H1 (cell line): ENCODE measurements around the gene KLF7. TPM values are rescaled to one million over a fixed set of nuclear protein-coding genes. Genes with fewer than 3 reads are reported as not detected.
A peak's percentile ranks its signal among the peaks of the same experiment; 100 is the strongest.

Experiments used
- CTCF ChIA-PET: fragments of 300-600 bp; sonication (Branson Sonifier 250); formaldehyde crosslinking; loops from one replicate; lab custom pipeline; 2021; ENCODE audit not compliant: partially characterized antibody; lab: Charles Lee
- POLR2A ChIA-PET: fragments of 300-600 bp; sonication (Branson Sonifier 250); formaldehyde crosslinking; loops from one replicate; lab custom pipeline; 2021; ENCODE audit warnings: inconsistent platforms; ENCODE audit not compliant: partially characterized antibody; lab: Charles Lee
- DNase-seq, 2 experiments: peaks; one replicate each; pipeline versions ENCODE4 v3.0.0 to v3.0.0-alpha.2; 2010 to 2022; ENCODE audit warnings: low spot score in 2 of 2, low read depth in 1 of 2, mixed read lengths in 1 of 2
- FAIRE-seq: peaks from 2 replicates; lab custom pipeline; 2011; peaks lifted over from hg19 to GRCh38; lab: Jason Lieb, UNC
- H2AFZ ChIP-seq: 2 replicates; pipeline ENCODE4 v1.8.1; 2012; ENCODE audit warnings: low read length, inconsistent platforms
- H2AK5ac ChIP-seq: 2 replicates; pipeline ENCODE4 v1.6.1; 2013; ENCODE audit warnings: low read depth, low read length
- H2BK120ac ChIP-seq: replicated peaks from 2 replicates; pipeline ENCODE3; 2013; ENCODE audit warnings: low read depth, low read length, inconsistent platforms
- H2BK12ac ChIP-seq: 2 replicates; pipeline ENCODE4 v1.6.1; 2013; ENCODE audit warnings: low read depth, low read length
- H2BK15ac ChIP-seq: 2 replicates; pipeline ENCODE4 v1.6.1; 2013; ENCODE audit warnings: low read length
- H2BK20ac ChIP-seq: 2 replicates; pipeline ENCODE4 v1.6.1; 2013; ENCODE audit warnings: low read length
- H2BK5ac ChIP-seq: 2 replicates; pipeline ENCODE4 v1.6.1; 2013; ENCODE audit warnings: low read depth, low read length
- H3K14ac ChIP-seq: 2 replicates; pipeline ENCODE4 v1.6.1; 2013; ENCODE audit warnings: inconsistent platforms; ENCODE audit not compliant: insufficient read length
- H3K18ac ChIP-seq: 2 replicates; pipeline ENCODE4 v1.6.1; 2013; ENCODE audit warnings: low read length; ENCODE audit errors: extremely low read depth
- H3K23ac ChIP-seq: 2 replicates; pipeline ENCODE4 v1.6.1; 2013; ENCODE audit warnings: inconsistent platforms; ENCODE audit not compliant: insufficient read length
- H3K23me2 ChIP-seq: 2 replicates; pipeline ENCODE4 v1.6.1; 2013; ENCODE audit warnings: low read depth, low read length
- H3K27ac ChIP-seq: 2 replicates; pipeline ENCODE4 v1.6.1; 2011; ENCODE audit warnings: low read depth, low read length, inconsistent platforms
- H3K27me3 ChIP-seq, 4 experiments: replicated peaks in 1 of 4; 1 replicate in 1 of 4; 2 replicates in 3 of 4; pipeline versions ENCODE4 v1.6.1 to v1.8.1; 2011 to 2013; ENCODE audit warnings: low read length in 3 of 4, mild to moderate bottlenecking in 3 of 4, inconsistent platforms in 2 of 4, mixed read lengths in 2 of 4, moderate library complexity in 1 of 4; ENCODE audit not compliant: control insufficient read depth in 3 of 4, insufficient read depth in 3 of 4; ENCODE audit errors: extremely low read depth in 1 of 4
- H3K36me3 ChIP-seq, 4 experiments: 2 replicates each; pipeline versions ENCODE4 v1.6.1 to v1.8.1; 2011 to 2013; ENCODE audit warnings: mild to moderate bottlenecking in 4 of 4, low read length in 3 of 4, moderate library complexity in 2 of 4, control low read depth in 1 of 4, inconsistent platforms in 1 of 4; ENCODE audit not compliant: insufficient read depth in 4 of 4, control insufficient read depth in 2 of 4
- H3K4ac ChIP-seq: replicated peaks from 2 replicates; pipeline ENCODE3; 2013; ENCODE audit warnings: low read length, low read depth, mixed read lengths, inconsistent platforms; ENCODE audit not compliant: insufficient read length
- H3K4me1 ChIP-seq, 4 experiments: replicated peaks in 1 of 4; 1 replicate in 1 of 4; 2 replicates in 3 of 4; pipeline versions ENCODE4 v1.6.1 to v1.8.1; 2011 to 2013; ENCODE audit warnings: low read length in 3 of 4, inconsistent platforms in 2 of 4, mixed read lengths in 1 of 4; ENCODE audit not compliant: insufficient read depth in 4 of 4, control insufficient read depth in 3 of 4
- H3K4me2 ChIP-seq, 2 experiments: 2 replicates each; pipeline versions ENCODE4 v1.6.1 to v1.8.1; 2011 to 2013; ENCODE audit warnings: low read depth in 2 of 2, low read length in 2 of 2, control low read depth in 1 of 2, inconsistent platforms in 1 of 2, mild to moderate bottlenecking in 1 of 2; ENCODE audit not compliant: insufficient read depth in 1 of 2
- H3K4me3 ChIP-seq, 4 experiments: fragments of 200-600, 300-600 bp in 1 of 4; sonication (generic), shearing (Covaris generic), sonication (Bioruptor Twin) in 1 of 4; 2 replicates each; pipeline versions ENCODE4 v1.5.1 to v1.8.1; 2011 to 2016; ENCODE audit warnings: low read length in 4 of 4, low read depth in 3 of 4, control low read depth in 2 of 4, inconsistent platforms in 2 of 4, mild to moderate bottlenecking in 2 of 4, mixed read lengths in 1 of 4, moderate library complexity in 1 of 4; ENCODE audit not compliant: insufficient read depth in 2 of 4; ENCODE audit errors: extremely low read depth in 1 of 4
- H3K56ac ChIP-seq: replicated peaks from 2 replicates; pipeline ENCODE3; 2013; ENCODE audit warnings: low read depth, mild to moderate bottlenecking, mixed read lengths, low read length, inconsistent platforms; ENCODE audit not compliant: insufficient read length
- H3K79me1 ChIP-seq: 2 replicates; pipeline ENCODE4 v1.6.1; 2013; ENCODE audit warnings: low read depth, low read length, control low read depth
- H3K79me2 ChIP-seq, 2 experiments: 2 replicates each; pipeline versions ENCODE4 v1.6.1 to v1.8.1; 2012 to 2013; ENCODE audit warnings: low read length in 2 of 2, mild to moderate bottlenecking in 2 of 2, inconsistent platforms in 1 of 2; ENCODE audit not compliant: insufficient read depth in 2 of 2, control insufficient read depth in 1 of 2
- H3K9ac ChIP-seq, 4 experiments: replicated peaks in 1 of 4; 1 replicate in 1 of 4; 2 replicates in 3 of 4; pipeline versions ENCODE4 v1.6.1 to v1.8.1; 2011 to 2013; ENCODE audit warnings: low read depth in 3 of 4, low read length in 3 of 4, control low read depth in 2 of 4, mild to moderate bottlenecking in 2 of 4, moderate library complexity in 2 of 4, inconsistent platforms in 1 of 4; ENCODE audit errors: extremely low read depth in 1 of 4
- H3K9me3 ChIP-seq, 2 experiments: 2 replicates each; pipeline versions ENCODE4 v1.6.1 to v1.8.1; 2012 to 2013; ENCODE audit warnings: mild to moderate bottlenecking in 2 of 2, moderate library complexity in 2 of 2, control low read depth in 1 of 2, inconsistent platforms in 1 of 2, low read depth in 1 of 2, low read length in 1 of 2, mixed read lengths in 1 of 2; ENCODE audit not compliant: insufficient read depth in 2 of 2
- H4K20me1 ChIP-seq, 2 experiments: replicated peaks in 1 of 2; 2 replicates each; pipeline versions ENCODE3 to v1.8.1; 2011 to 2013; ENCODE audit warnings: inconsistent platforms in 2 of 2, low read length in 2 of 2, mild to moderate bottlenecking in 1 of 2; ENCODE audit not compliant: insufficient read depth in 2 of 2, control insufficient read depth in 1 of 2
- H4K5ac ChIP-seq: 2 replicates; pipeline ENCODE4 v1.6.1; 2013; ENCODE audit warnings: low read length, low read depth, mixed read lengths, inconsistent platforms; ENCODE audit not compliant: insufficient read length
- H4K8ac ChIP-seq: 2 replicates; pipeline ENCODE4 v1.8.0; 2013; ENCODE audit warnings: mild to moderate bottlenecking, moderate library complexity, low read length, inconsistent platforms; ENCODE audit not compliant: insufficient read depth; ENCODE audit errors: extremely low read depth
- H4K91ac ChIP-seq: replicated peaks from 2 replicates; pipeline ENCODE3; 2013; ENCODE audit warnings: low read length, mixed read lengths, inconsistent platforms; ENCODE audit not compliant: insufficient read length
- BACH1 ChIP-seq: IDR thresholded peaks from 2 replicates; pipeline ENCODE4 v1.6.1; 2012; ENCODE audit warnings: low read length, improper control_type of control experiment
- CBX5 ChIP-seq: fragments of 300-800, 300-1000 bp; sonication (generic); IDR thresholded peaks from 2 replicates; pipeline ENCODE4 v1.7.1; 2016; ENCODE audit warnings: antibody characterized with exemption, low read length, low read depth
- CBX8 ChIP-seq: fragments of 300-800, 300-1000 bp; sonication (generic); IDR thresholded peaks from 2 replicates; pipeline ENCODE4 v1.7.1; 2016; ENCODE audit warnings: low read depth, low read length, borderline replicate concordance
- EZH2 ChIP-seq: fragments of 200-600 bp; sonication (generic); IDR thresholded peaks from 2 replicates; pipeline ENCODE4 v1.7.1; 2012; ENCODE audit warnings: low read depth, mild to moderate bottlenecking, moderate library complexity, low read length, inconsistent platforms; ENCODE audit not compliant: severe bottlenecking
- FOSL1 ChIP-seq: IDR thresholded peaks from 2 replicates; pipeline ENCODE4 v1.6.1; 2011; ENCODE audit warnings: mild to moderate bottlenecking, low read depth, low read length, moderate library complexity; ENCODE audit not compliant: insufficient read depth
- GTF2F1 ChIP-seq: IDR thresholded peaks from 2 replicates; pipeline ENCODE4 v1.6.1; 2012; ENCODE audit warnings: low read depth, low read length, improper control_type of control experiment, borderline replicate concordance
- KDM5A ChIP-seq: fragments of 200-600 bp; IDR thresholded peaks from 2 replicates; pipeline ENCODE4 v1.7.1; 2012; ENCODE audit warnings: mild to moderate bottlenecking, low read length, inconsistent platforms, mixed read lengths
- MAFK ChIP-seq: IDR thresholded peaks from 2 replicates; pipeline ENCODE4 v1.6.1; 2012; ENCODE audit warnings: low read depth, mild to moderate bottlenecking, improper control_type of control experiment, low read length
- POU5F1 ChIP-seq: IDR thresholded peaks from 2 replicates; pipeline ENCODE4 v1.6.1; 2011; ENCODE audit warnings: low read depth, mild to moderate bottlenecking, low read length, moderate library complexity
- RXRA ChIP-seq: IDR thresholded peaks from 2 replicates; pipeline ENCODE4 v1.6.1; 2011; ENCODE audit warnings: low read depth, mild to moderate bottlenecking, low read length, moderate library complexity; ENCODE audit not compliant: insufficient read depth
- SRF ChIP-seq: IDR thresholded peaks from 2 replicates; pipeline ENCODE4 v1.6.1; 2011; ENCODE audit warnings: mild to moderate bottlenecking, low read depth, low read length, moderate library complexity
- TBP ChIP-seq: IDR thresholded peaks from 2 replicates; pipeline ENCODE4 v1.6.1; 2011; ENCODE audit warnings: low read depth, low read length, improper control_type of control experiment
- WGBS, 2 experiments: shearing (Covaris generic) in 1 of 2; methylation state at CpG; one replicate each; pipeline versions ENCODE4 v1.1.6 to v1.1.7; 2013 to 2015; ENCODE audit warnings: low lambda C conversion rate in 2 of 2, mixed read lengths in 2 of 2, inconsistent platforms in 1 of 2, low coverage in 1 of 2, missing lambda C conversion rate in 1 of 2; ENCODE audit not compliant: insufficient replicate concordance in 2 of 2, insufficient coverage in 1 of 2, insufficient read length in 1 of 2; ENCODE audit errors: extremely low coverage in 1 of 2, missing lambda C conversion rate in 1 of 2; 5-methylcytosine and 5-hydroxymethylcytosine counted together
- polyA plus RNA-seq, 7 experiments: library from polyadenylated mRNA; depleted of rRNA in 3 of 7; stranded (reverse) in 5 of 7; unstranded in 2 of 7; fragments of >200 nt in 5 of 7; fragments of 200-250 nt in 2 of 7; gene quantifications; 1 replicate in 5 of 7; 2 replicates in 1 of 7; 4 replicates in 1 of 7; pipeline versions ENCODE4 v1.2.1 to v1.2.3, GENCODE V29; 2011 to 2013; ENCODE audit warnings: missing spikeins in 2 of 7, mixed read lengths in 2 of 7
- total RNA-seq: library from RNA; stranded (reverse); fragmentation: NEBNext Ultra II Directional; extraction: Animal tissue kit (Norgen Biotek cat#: 25700); gene quantifications from 2 replicates; pipeline ENCODE4 v1.2.1, GENCODE V29; 2021
- TF ChIP-seq, protein P1 (sequence below): IDR thresholded peaks from 2 replicates; pipeline ENCODE4 v1.6.1; 2012; ENCODE audit warnings: inconsistent platforms

Gene KLF7
- total and polyA plus RNA-seq, 2 of the 8 experiments (the other 6 are each of a cell fraction or from before 2014, with no cell fraction given), result 9.6 to 23.3 TPM

- Histone ChIP-seq H2BK20ac (no peak overlapping the region), H4K8ac (no peak overlapping the region), H3K18ac (peak overlapping the region; percentile 41; the same call in 1 of the 2 replicates), H3K4me3 (no peak overlapping the region), H2BK12ac (no peak overlapping the region), H2BK5ac (no peak overlapping the region), H2BK120ac (no peak overlapping the region), H3K4ac (no peak overlapping the region), H4K5ac (no peak overlapping the region), H3K23ac (no peak overlapping the region), H3K79me2 (peaks cover 8 to 64% of the 10 kb centered on the region in 2 experiments; a peak in 3 of 4 replicates), H2AFZ (no peak overlapping the region), H3K79me1 (peaks cover 11% of the 10 kb centered on the region), H4K20me1 (peaks cover 0 to 2% of the 10 kb centered on the region in 2 experiments), H3K27ac (no peak overlapping the region), H3K36me3 (peaks cover 0 to 9% (median 0%) of the 10 kb centered on the region in 4 experiments; a peak in 2 of 8 replicates), H3K9me3 (no peaks in the 10 kb centered on the region), H3K4me2 (no peak overlapping the region), H3K4me1 (peaks cover 11 to 35% (median 23%) of the 10 kb centered on the region in 4 experiments), H2AK5ac (0 out of 2 replicates have a peak overlapping the region, but pooled peaks have one; percentile 55), H3K14ac (no peak overlapping the region), H3K23me2 (no peaks in the 10 kb centered on the region), H3K9ac (no peak overlapping the region), H3K27me3 (no peaks in the 10 kb centered on the region), H3K56ac (no peak overlapping the region), H4K91ac (no peak overlapping the region), H2BK15ac (0 out of 2 replicates have a peak overlapping the region, but pooled peaks have one; percentile 22)
- ChIA-PET POLR2A (interaction anchor here (0.6 to 3.2 kb wide), 4 partner anchors 16 to 78 kb away, joined by 4 to 15 read pairs (median 5); partner anchors contain the start of gene KLF7), CTCF (interaction anchor here (1.0 to 1.9 kb wide), 7 partner anchors 10 to 366 kb away, joined by 3 to 6 read pairs (median 3); no protein-coding TSS in a partner anchor)
- DNase-seq, result no peak
- no peak for FAIRE-seq
- WGBS, 2 experiments, result 95% methylated on average over 2 of the region's 2 CpGs; no CpG with 5 or more reads in 1 of the 2 experiments
- TF ChIP-seq CBX8 (no peak), SRF (no peak), EZH2 (no peak), RXRA (no peak), POU5F1 (no peak), FOSL1 (no peak), BACH1 (no peak), TBP (no peak), KDM5A (no peak), GTF2F1 (no peak), CBX5 (no peak), MAFK (no peak)
- TF ChIP-seq, protein P1, sequence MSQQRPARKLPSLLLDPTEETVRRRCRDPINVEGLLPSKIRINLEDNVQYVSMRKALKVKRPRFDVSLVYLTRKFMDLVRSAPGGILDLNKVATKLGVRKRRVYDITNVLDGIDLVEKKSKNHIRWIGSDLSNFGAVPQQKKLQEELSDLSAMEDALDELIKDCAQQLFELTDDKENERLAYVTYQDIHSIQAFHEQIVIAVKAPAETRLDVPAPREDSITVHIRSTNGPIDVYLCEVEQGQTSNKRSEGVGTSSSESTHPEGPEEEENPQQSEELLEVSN, result no peak
Observed at GRCh38 chr2:207148020-207148419, 17.7 kb downstream of the KLF7 start.
